BE2C (cell line): ENCODE measurements around the gene AGBL1.
A peak's percentile ranks its signal among the peaks of the same experiment; 100 is the strongest.

ENCODE experiments used
- DNase-seq: peaks from one replicate; pipeline ENCODE4 v3.0.0-alpha.2; 2020
- H3K27me3 ChIP-seq: fragments of 250-450 bp; sonication (Bioruptor Pico); 2 replicates; pipeline ENCODE4 v1.5.1; 2020; ENCODE audit warnings: mild to moderate bottlenecking
- H3K36me3 ChIP-seq: fragments of 250-450 bp; sonication (Bioruptor Pico); 2 replicates; pipeline ENCODE4 v1.5.1; 2020; ENCODE audit warnings: mild to moderate bottlenecking
- H3K4me1 ChIP-seq: fragments of 250-450 bp; sonication (Bioruptor Pico); 2 replicates; pipeline ENCODE4 v1.5.1; 2020
- H3K4me3 ChIP-seq: 2 replicates; pipeline ENCODE4 v1.5.1; 2011; ENCODE audit warnings: low read depth, low read length
- H3K9me3 ChIP-seq: fragments of 250-450 bp; sonication (Bioruptor Pico); 2 replicates; pipeline ENCODE4 v1.5.1; 2020
- CTCF ChIP-seq: IDR thresholded peaks from 2 replicates; pipeline ENCODE4 v1.5.1; 2012; ENCODE audit warnings: mild to moderate bottlenecking, low read depth, low read length

The AGBL1 gene

GRCh38 chr15:86973284-86973844 is 893.7 kb downstream of the AGBL1 start:
- Histone ChIP-seq H3K9me3 (no peaks in the 10 kb centered on the region), H3K27me3 (no peaks in the 10 kb centered on the region), H3K4me1 (no peaks in the 10 kb centered on the region), H3K4me3 (no peak overlapping the region), H3K36me3 (no peaks in the 10 kb centered on the region)
- no peak for DNase-seq
- no peak for TF ChIP-seq CTCF

- TF ChIP-seq CTCF, result no peak
Measured at GRCh38 chr15:86988033-86988432, 908.4 kb downstream of the AGBL1 start.

GRCh38 chr15:87021751-87022150 is 942.1 kb downstream of the AGBL1 start:
- Histone ChIP-seq H3K27me3 (no peaks in the 10 kb centered on the region), H3K36me3 (no peaks in the 10 kb centered on the region), H3K4me3 (no peak overlapping the region), H3K4me1 (no peaks in the 10 kb centered on the region), H3K9me3 (no peaks in the 10 kb centered on the region)
- DNase-seq, result no peak
- TF ChIP-seq CTCF, result no peak

More at GRCh38 chr15:86988033-86988432, 908.4 kb downstream of the AGBL1 start:
- H3K9me3 ChIP-seq, result no peaks in the 10 kb centered on the region
- no peak overlapping the region for H3K4me3 ChIP-seq
- H3K4me1 ChIP-seq, result no peaks in the 10 kb centered on the region
- no peaks in the 10 kb centered on the region for H3K27me3 ChIP-seq
- no peak for DNase-seq
- no peaks in the 10 kb centered on the region for H3K36me3 ChIP-seq

- H3K4me3 ChIP-seq, result no peak overlapping the region
- no peak for DNase-seq
Measured at GRCh38 chr15:87031540-87032230, 952.0 kb downstream of the AGBL1 start.

GRCh38 chr15:87032295-87032694 is 952.6 kb downstream of the AGBL1 start:
- Histone ChIP-seq H3K27me3 (no peaks in the 10 kb centered on the region), H3K9me3 (no peaks in the 10 kb centered on the region), H3K4me1 (peaks cover 3% of the 10 kb centered on the region; the same call in 1 of the 2 replicates), H3K4me3 (no peak overlapping the region), H3K36me3 (no peaks in the 10 kb centered on the region)
- no peak for TF ChIP-seq CTCF
- DNase-seq, result no peak

More at GRCh38 chr15:87031540-87032230, 952.0 kb downstream of the AGBL1 start:
- Histone ChIP-seq H3K36me3 (no peaks in the 10 kb centered on the region), H3K9me3 (no peaks in the 10 kb centered on the region), H3K4me1 (peaks cover 3% of the 10 kb centered on the region; the same call in 1 of the 2 replicates), H3K27me3 (no peaks in the 10 kb centered on the region)
- TF ChIP-seq CTCF, result no peak

- Histone ChIP-seq H3K4me1 (peaks cover 3% of the 10 kb centered on the region; the same call in 1 of the 2 replicates), H3K27me3 (no peaks in the 10 kb centered on the region), H3K9me3 (no peaks in the 10 kb centered on the region), H3K4me3 (no peak overlapping the region), H3K36me3 (no peaks in the 10 kb centered on the region)
- DNase-seq, result peak; percentile 24
- TF ChIP-seq CTCF, result peak; percentile 66
Measured at GRCh38 chr15:87033056-87033455, 953.4 kb downstream of the AGBL1 start.
